ENCODE measurements around the gene CHPF2. TPM values are rescaled to one million over a fixed set of nuclear protein-coding genes. Genes with fewer than 3 reads are reported as not detected.

CHPF2 gene
- total and polyA plus RNA-seq, 11 donors = 11.4 to 31.9 (median 18.3) TPM

DNA sequence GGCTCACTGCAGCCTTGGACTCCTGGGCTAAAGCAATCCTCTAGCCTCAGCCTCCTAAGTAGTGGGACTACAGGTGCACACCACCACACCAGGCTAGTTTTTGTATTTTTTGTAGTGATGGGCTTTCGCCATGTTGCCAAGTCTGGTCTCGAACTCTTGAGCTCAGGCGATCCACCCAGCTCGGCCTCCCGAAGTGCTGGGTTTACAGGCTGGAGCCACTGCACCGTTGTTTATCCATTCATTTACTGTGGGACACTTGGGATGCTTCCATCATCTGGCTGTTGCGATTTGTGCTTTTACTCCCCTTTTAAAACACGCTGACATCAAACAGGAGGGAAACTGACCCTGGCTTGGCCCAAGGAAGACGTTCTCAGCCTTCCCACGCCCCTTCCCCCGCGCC is 46.7 kb downstream of the CHPF2 start:
- peaks cover 0 to 35% (median 4%) of the 10 kb centered on the region in 9 donors for H3K27me3 ChIP-seq
- intact Hi-C loops (cut with DNase I) = no loop called here
- no peaks in the 10 kb centered on the region for H3K36me3 ChIP-seq
- no peak for TF ChIP-seq POLR2A (IDR thresholded peaks at IDR 0.05)
- TF ChIP-seq, protein P1, sequence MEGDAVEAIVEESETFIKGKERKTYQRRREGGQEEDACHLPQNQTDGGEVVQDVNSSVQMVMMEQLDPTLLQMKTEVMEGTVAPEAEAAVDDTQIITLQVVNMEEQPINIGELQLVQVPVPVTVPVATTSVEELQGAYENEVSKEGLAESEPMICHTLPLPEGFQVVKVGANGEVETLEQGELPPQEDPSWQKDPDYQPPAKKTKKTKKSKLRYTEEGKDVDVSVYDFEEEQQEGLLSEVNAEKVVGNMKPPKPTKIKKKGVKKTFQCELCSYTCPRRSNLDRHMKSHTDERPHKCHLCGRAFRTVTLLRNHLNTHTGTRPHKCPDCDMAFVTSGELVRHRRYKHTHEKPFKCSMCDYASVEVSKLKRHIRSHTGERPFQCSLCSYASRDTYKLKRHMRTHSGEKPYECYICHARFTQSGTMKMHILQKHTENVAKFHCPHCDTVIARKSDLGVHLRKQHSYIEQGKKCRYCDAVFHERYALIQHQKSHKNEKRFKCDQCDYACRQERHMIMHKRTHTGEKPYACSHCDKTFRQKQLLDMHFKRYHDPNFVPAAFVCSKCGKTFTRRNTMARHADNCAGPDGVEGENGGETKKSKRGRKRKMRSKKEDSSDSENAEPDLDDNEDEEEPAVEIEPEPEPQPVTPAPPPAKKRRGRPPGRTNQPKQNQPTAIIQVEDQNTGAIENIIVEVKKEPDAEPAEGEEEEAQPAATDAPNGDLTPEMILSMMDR (IDR thresholded peaks at IDR 0.05) = no peak
- ATAC-seq (no peak), DNase-seq (no peak)
- no peak overlapping the region for H3K27ac ChIP-seq
- no peaks in the 10 kb centered on the region for H3K9me3 ChIP-seq
- 81 to 91% (median 86%) methylated on average over 12 of the region's 12 CpGs for WGBS, 4 donors
- no peak overlapping the region for H3K4me3 ChIP-seq
- H3K4me1 ChIP-seq = peaks cover 0 to 19% (median 3%) of the 10 kb centered on the region in 12 donors

DNA sequence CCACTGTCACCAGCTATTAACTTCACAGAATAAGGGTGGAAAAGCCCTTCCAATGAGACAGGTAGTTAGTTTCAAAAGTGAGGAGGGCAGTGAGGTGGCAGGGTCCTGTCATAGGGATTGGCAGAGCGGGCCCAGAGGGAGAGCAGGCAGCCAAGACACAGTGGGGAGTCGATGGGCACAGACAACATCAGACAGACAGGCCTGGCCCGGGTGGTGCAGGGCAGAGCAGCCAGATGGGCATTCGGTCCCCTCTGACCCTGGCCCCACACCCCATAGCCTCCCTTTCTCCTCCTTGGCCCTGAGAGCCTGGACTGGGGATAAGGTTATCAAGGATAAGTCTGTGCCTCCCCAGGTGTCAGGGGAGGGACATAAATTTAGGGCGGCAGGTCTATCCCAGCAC is 47.6 kb downstream of the CHPF2 start:
- 79 to 84% (median 81%) methylated on average over 5 of the region's 5 CpGs for WGBS, 4 donors
- H3K27me3 ChIP-seq = peaks cover 0 to 35% (median 4%) of the 10 kb centered on the region in 9 donors
- intact Hi-C loops (cut with DNase I) = no loop called here
- peaks cover 0 to 15% (median 3%) of the 10 kb centered on the region in 12 donors for H3K4me1 ChIP-seq
- no peak for DNase-seq
- no peaks in the 10 kb centered on the region for H3K9me3 ChIP-seq
- TF ChIP-seq, protein P1 (IDR thresholded peaks at IDR 0.05) = no peak
- no peak for TF ChIP-seq POLR2A (IDR thresholded peaks at IDR 0.05)
- no peaks in the 10 kb centered on the region for H3K36me3 ChIP-seq
- H3K27ac ChIP-seq = no peak overlapping the region
- ATAC-seq = no peak
- no peak overlapping the region for H3K4me3 ChIP-seq

- no peak for ATAC-seq
- no peak for TF ChIP-seq POLR2A (IDR thresholded peaks at IDR 0.05)
- TF ChIP-seq, protein P1 (IDR thresholded peaks at IDR 0.05) = no peak
- H3K27me3 ChIP-seq = peaks cover 0 to 35% (median 4%) of the 10 kb centered on the region in 9 donors
- WGBS, 4 donors = 81 to 87% (median 87%) methylated on average over 9 of the region's 9 CpGs
- intact Hi-C loops (cut with DNase I) = no loop called here
- H3K9me3 ChIP-seq = no peaks in the 10 kb centered on the region
- H3K36me3 ChIP-seq = no peaks in the 10 kb centered on the region
- no peak for DNase-seq
- H3K27ac ChIP-seq = no peak overlapping the region
- no peak overlapping the region for H3K4me3 ChIP-seq
- peaks cover 0 to 15% (median 3%) of the 10 kb centered on the region in 12 donors for H3K4me1 ChIP-seq
Observed at GRCh38 chr7:151280388-151281019, 48.2 kb downstream of the CHPF2 start.

DNA sequence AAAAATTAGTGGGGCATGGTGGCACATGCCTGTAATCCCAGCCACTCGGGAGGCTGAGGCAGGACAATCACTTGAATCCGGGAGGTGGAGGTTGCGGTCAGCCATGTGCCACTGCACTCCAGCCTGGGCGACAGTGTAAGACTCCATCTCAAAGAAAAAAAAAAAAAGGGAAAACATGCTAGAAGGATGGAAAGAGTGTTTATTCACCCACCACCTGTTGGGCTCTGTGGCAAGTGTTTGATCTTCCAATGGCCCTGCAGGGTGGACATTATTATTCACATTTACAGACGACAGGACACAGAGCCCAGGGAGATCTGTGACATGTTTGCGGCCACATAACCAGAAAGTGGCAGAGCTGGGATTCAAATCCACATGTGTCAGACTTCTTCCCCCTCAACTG is 49.4 kb downstream of the CHPF2 start:
- ATAC-seq (no peak), DNase-seq (no peak)
- H3K9me3 ChIP-seq = no peaks in the 10 kb centered on the region
- H3K4me1 ChIP-seq = peaks cover 0 to 10% (median 3%) of the 10 kb centered on the region in 12 donors
- H3K27me3 ChIP-seq = peaks cover 0 to 35% (median 4%) of the 10 kb centered on the region in 9 donors
- H3K4me3 ChIP-seq = no peak overlapping the region
- intact Hi-C loops (cut with DNase I) = no loop called here
- WGBS, 4 donors = 65 to 76% (median 74%) methylated on average over 6 of the region's 6 CpGs
- TF ChIP-seq, protein P1 (IDR thresholded peaks at IDR 0.05) = no peak
- no peak for TF ChIP-seq POLR2A (IDR thresholded peaks at IDR 0.05)
- H3K36me3 ChIP-seq = no peaks in the 10 kb centered on the region
- no peak overlapping the region for H3K27ac ChIP-seq
